T-helper 2 cell (primary cell): ENCODE measurements around the gene OTOS.

Experiments used
- DNase-seq, 5 experiments: peaks; one replicate each; pipeline versions ENCODE4 v3.0.0 to v3.0.0-alpha.2; 2012 to 2022

The OTOS gene

DNA sequence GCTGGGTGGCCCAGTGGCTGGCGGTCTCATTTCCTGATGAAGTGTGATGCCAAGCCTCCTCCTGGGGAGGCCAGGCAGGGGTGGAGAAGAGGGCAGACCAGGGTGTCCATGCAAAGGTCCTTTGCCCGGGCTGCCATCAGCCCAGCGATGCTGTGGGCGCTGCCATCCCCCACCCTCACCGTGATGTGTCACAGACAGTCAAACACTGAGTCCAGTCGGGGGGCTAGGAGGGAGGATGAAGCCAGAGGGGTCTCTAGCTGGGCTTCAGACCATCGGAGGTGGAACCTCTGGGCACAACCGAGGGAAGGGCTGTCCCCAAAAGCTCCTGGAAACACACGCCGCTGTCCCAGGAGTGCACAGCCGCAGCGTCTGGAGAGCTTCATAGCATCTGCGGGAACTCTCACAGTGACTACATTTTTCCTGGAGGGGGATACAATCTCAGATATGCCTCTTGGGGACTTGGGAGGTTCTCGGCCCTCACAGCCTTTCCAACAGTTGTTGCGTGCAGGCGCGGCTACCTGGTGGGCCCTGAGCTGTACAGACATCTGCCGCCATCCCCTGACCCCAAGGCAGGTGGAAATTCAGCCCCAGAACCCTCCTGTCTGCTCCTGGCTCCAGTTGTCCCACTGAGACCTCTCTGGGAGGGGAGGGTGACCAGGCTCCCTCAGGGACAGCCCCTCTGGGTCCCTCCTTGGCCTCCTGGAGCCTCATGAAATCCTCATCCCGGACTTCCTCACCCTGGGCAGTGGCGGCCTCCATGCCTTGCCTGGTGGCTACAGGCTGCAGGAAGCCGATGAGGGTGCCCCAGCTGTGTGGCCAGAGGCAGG, 26.5 kb upstream of the OTOS start:
- DNase-seq: no peak

- no peak for DNase-seq
Measured at GRCh38 chr2:240166191-240166590, 25.7 kb upstream of the OTOS start.

GRCh38 chr2:240165661-240166060, 25.2 kb upstream of the OTOS start:
- DNase-seq: no peak

- no peak for DNase-seq
Measured at GRCh38 chr2:240165034-240165433, 24.6 kb upstream of the OTOS start.

DNA sequence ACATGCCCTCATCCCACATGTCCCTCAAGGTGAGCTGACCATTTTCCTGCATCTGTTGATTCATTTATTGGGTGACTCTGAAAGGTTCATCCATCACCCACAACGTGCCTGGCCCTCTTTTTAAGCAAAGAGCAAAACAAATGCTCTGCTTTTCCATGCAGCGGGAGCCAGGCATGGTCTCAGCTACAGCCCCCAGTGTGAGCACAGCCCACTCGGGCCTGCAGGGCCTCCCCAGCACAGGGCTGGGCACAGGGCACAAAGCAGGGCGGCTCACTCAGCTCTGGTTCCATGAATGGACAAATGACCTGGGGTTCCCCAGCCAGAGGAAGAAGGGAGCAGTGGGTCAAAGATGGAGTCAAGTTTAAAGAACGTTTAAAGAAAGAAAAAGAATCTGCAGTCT, 24.1 kb upstream of the OTOS start:
- no peak for DNase-seq

GRCh38 chr2:240163844-240164574, 23.6 kb upstream of the OTOS start:
- no peak for DNase-seq

- no peak for DNase-seq
Measured at GRCh38 chr2:240162939-240163714, 22.7 kb upstream of the OTOS start.

DNA sequence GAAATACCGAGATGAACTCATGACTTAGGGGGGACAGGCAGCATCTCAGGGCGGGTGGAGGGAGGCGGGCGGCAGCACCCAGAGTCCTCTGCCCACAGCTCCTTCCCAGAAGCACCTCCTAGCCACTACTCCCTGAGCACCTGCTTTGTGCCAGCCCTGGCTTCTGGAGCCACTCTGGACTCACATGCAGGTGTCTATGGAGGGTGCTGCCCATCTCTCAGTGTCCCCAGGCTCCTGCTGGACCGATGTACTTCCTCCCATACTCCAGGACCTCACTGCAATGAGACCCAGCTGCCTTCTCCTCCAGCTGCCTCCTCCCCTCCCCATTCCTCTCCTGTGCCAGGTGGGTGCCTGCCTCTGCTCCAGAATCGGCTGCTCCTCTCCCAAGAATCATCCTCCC, 22.1 kb upstream of the OTOS start:
- DNase-seq: no peak

DNA sequence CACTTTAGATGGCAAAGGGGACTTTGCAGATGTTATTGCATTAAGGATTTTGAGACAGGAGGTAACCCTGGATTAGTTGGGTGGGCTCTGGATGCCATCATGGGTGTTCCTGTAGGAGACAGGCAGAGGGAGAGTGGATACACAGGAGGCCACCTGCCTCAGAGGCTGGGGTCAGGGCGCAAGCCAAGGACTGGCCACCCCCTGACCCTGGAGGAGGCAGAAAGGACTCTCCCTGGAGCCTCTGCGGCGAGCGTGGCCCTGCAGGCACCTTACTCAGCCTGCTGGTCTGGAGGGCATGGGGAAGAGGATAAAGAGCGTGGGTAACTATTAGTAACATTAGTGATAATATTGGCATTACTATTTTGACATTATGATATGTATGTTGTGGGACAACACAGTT, 21.6 kb upstream of the OTOS start:
- no peak for DNase-seq

GRCh38 chr2:240161087-240161750, 20.8 kb upstream of the OTOS start:
- no peak for DNase-seq

DNA sequence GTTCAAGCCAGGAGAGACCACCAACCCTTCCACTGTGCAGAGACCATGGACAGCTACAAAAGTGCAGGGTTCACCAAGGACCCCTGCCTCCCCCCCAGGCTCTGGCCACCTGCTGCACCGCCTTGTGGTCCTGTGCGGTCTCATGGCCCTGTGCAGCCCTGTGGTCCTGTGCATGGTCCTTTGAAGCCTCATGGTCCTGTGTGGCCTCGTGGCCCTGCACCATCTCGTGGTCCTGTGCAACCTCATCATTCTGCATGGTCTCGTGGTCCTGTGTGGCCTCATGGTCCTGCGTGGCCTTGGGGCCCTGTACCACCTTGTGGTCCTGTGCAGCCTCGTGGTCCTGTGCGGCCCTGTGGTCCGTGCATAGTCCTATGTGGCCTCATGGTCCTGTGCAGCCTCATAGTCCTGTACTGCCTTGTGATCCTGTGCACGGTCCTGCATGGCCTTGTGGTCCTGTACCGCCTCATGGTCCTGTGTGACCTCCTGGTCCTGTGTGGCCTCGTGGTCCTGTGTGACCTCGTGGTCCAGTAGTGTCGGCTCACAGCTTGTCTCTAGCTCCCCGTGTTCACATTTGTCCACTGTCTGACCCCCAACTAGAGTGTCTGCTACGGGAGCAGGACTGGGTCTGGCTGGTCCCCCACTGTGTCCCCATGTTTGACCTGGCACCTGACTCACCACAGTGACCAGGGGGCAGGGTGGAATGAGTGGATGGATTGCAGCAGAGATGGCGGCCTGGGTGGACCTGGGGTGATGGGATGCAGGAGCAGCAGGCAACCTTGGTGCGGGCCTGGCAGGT, 20.0 kb upstream of the OTOS start:
- DNase-seq: no peak

DNA sequence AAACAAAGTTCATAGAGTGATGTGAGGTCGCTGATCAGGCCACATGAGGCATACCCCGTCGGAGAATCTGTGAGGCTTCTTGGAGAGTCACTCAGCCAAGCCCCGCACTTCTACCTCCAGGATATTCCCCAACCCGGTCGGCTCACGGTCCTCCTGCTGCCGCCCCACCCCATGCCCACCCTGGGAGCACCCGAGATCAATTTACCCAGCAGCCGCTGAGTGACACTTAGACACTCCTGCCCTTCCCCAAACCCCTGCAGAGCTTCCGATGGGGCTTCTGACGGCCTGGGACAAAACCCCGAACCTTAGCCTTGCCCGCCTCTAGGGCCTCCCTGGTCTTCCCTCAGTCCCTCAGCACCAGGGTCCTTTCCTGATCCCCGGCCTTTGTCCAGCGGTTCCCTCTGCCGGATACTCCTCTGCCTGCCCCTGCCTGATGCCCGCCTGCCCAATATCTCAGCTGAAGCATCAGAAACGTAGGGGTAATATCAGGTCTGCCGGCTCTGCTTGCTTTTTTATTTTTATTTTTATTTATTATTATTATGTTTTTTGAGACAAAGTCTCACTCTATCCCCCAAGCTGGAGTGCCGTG, 18.9 kb upstream of the OTOS start:
- no peak for DNase-seq

GRCh38 chr2:240157147-240157470, 16.7 kb upstream of the OTOS start:
- no peak for DNase-seq

GRCh38 chr2:240156435-240157146, 16.1 kb upstream of the OTOS start:
- DNase-seq: no peak

- no peak for DNase-seq
Measured at GRCh38 chr2:240155745-240156390, 15.4 kb upstream of the OTOS start.

DNA sequence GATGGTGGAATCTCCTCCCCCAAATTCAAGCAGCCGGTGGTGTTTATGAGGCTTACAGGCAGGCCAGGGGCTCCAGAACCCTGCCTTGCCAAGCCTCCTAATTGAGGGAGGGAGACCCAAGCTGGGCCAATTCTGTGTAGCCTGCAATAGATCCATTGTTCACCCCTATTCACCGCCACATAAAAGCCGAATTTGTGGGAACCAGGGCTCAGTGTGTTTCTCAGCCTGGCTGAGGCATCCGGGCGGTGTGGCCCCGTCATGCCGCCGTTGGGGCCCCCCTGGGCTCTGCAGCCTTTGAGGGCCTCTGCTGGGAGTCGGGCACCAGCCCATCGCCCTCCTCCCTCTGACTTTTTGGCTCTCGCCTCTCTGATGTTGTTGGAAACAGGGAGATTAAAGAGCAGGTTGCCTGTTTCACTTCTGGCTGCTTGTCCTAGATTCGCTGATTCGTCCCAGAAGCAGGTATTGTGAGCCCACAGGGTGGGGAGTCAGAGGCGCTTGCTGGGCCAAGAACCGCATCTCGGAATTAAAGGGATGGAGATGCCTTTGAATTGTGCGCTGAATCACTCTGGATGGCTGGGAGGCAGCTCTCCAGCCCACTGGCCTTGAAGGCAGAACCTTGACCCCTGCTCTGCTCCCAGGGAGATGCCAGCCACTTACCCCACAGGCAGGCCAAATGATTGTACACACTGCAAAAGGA, 14.7 kb upstream of the OTOS start:
- DNase-seq: no peak

DNA sequence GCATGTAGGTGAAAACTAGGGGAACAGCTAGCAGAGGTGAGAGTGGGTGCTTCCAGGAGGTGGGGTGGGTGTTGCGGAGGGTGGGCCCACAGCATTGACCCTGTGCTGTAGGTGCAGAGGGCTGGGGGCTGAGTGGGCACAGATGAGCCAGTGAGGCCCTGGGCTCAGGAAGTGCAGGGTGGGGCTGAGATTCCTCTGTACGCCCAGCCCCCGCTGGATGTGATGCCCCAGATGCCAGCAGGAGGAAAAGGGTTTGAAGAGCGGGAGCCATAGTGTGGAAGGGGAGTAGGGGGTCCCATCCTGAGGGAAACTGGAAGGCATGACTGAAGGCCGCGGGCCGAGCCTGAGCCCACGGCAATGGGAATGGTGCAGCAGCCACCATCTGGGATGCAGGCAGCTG, 14.1 kb upstream of the OTOS start:
- no peak for DNase-seq

- DNase-seq: no peak
Measured at GRCh38 chr2:240153418-240153817, 13.0 kb upstream of the OTOS start.

DNA sequence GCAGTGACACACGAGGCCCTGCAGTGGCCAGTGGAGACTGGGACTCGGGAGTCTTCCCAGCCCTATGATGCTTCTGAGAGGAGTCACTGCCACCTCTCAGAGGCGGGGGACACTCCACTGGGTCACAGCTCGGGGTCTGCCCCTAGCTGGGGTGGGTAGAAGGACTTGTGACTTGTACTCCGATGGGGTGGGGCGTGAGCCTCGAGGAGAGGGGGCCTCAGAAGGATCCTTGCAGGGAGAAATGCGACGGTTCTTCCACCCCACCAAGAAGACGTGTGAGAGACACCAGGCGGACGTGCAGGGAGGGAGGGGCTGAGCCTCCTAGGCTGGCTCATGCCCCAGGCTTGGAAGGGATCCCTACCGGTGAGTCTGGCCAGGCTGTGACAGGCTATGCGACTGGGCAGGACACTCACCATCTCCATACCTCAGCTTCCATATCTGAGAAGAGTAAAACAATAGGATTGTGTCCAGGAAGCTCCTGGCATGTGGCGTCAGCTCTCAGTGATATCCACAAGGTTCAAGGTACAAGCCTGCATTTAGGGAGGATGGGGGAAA, 11.1 kb upstream of the OTOS start:
- no peak for DNase-seq
